Measurements from ENCODE around the gene CHST6.

DNA sequence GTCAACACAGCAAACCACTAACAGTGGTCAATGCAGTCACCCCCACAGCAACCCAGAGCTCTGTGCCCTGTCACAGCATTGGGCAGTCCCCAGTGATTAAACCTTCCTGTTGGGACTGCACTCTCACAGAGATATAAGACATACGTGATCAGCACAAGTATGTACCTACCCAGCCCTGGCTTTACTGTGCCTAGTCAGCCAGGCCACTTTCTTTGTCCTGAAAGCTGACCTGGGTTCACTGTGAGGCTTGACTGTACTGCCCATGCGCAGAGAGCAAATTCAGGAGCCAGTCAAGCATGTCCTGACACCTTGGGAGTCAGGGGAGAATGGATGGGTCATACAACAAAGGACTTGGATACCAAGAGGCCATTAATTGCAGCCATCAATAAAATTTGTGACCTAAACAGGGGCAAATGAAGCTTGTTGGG lies 19.8 kb downstream of the CHST6 start:
- TF ChIP-seq, protein P1, sequence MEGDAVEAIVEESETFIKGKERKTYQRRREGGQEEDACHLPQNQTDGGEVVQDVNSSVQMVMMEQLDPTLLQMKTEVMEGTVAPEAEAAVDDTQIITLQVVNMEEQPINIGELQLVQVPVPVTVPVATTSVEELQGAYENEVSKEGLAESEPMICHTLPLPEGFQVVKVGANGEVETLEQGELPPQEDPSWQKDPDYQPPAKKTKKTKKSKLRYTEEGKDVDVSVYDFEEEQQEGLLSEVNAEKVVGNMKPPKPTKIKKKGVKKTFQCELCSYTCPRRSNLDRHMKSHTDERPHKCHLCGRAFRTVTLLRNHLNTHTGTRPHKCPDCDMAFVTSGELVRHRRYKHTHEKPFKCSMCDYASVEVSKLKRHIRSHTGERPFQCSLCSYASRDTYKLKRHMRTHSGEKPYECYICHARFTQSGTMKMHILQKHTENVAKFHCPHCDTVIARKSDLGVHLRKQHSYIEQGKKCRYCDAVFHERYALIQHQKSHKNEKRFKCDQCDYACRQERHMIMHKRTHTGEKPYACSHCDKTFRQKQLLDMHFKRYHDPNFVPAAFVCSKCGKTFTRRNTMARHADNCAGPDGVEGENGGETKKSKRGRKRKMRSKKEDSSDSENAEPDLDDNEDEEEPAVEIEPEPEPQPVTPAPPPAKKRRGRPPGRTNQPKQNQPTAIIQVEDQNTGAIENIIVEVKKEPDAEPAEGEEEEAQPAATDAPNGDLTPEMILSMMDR (IDR thresholded peaks at IDR 0.05) = no peak
- no peak for TF ChIP-seq POLR2A (IDR thresholded peaks at IDR 0.05)

All from gastroesophageal sphincter (tissue), 3 donors.